Lower lobe of right lung (tissue), 2 donors: ENCODE data around the gene ABCF1. TPM values are rescaled to one million over a fixed set of nuclear protein-coding genes. Genes with fewer than 3 reads are reported as not detected.
A peak's percentile ranks its signal among the peaks of the same experiment; 100 is the strongest.

Source experiments
- ATAC-seq, 2 donors: fragments of 200-7000 bp; cut with Tn5 transposase; one replicate each; pipeline ENCODE4 v1.9.1; 2020 to 2022; ENCODE audit warnings: mild to moderate bottlenecking in 2 of 2, moderate library complexity in 2 of 2
- DNase-seq: peaks from one replicate; pipeline ENCODE4 v3.0.0-alpha.2; 2020
- H3K27ac ChIP-seq: fragments of 200-600 bp; one replicate; pipeline ENCODE4 v1.8.0; 2022
- H3K27me3 ChIP-seq: fragments of 200-600 bp; one replicate; pipeline ENCODE4 v1.8.0; 2022; ENCODE audit warnings: low read depth
- H3K36me3 ChIP-seq: fragments of 200-600 bp; one replicate; pipeline ENCODE4 v1.8.0; 2022; ENCODE audit warnings: mild to moderate bottlenecking
- H3K4me1 ChIP-seq: fragments of 200-600 bp; one replicate; pipeline ENCODE4 v1.8.0; 2022
- H3K4me3 ChIP-seq: fragments of 200-600 bp; one replicate; pipeline ENCODE4 v1.8.0; 2022; ENCODE audit warnings: mild to moderate bottlenecking
- H3K9me3 ChIP-seq: fragments of 200-600 bp; one replicate; pipeline ENCODE4 v1.8.0; 2022
- intact Hi-C: fragments of 100-400 bp; cut with DNase I; formaldehyde crosslinking; loops from one replicate; pipeline ENCODE4 v1.11.0; 2022
- total RNA-seq: library from RNA; stranded (reverse); fragmentation: NEBNext Ultra II Directional; extraction: Animal tissue kit (Norgen Biotek cat#: 25700); gene quantifications from one replicate; pipeline ENCODE4 v1.2.1, GENCODE V29; 2021
- TF ChIP-seq, protein P1 (sequence below): fragments of 200-600 bp; IDR thresholded peaks from one replicate; pipeline ENCODE4 v1.8.0; 2022; ENCODE audit warnings: antibody characterized with exemption, mild to moderate bottlenecking
- donor health status: DM: no; HTN: yes; CAD: no; lungs with severe emphysema.

ABCF1 gene
- total RNA-seq, 1 donor from 2014 or later = 40.0 TPM

DNA sequence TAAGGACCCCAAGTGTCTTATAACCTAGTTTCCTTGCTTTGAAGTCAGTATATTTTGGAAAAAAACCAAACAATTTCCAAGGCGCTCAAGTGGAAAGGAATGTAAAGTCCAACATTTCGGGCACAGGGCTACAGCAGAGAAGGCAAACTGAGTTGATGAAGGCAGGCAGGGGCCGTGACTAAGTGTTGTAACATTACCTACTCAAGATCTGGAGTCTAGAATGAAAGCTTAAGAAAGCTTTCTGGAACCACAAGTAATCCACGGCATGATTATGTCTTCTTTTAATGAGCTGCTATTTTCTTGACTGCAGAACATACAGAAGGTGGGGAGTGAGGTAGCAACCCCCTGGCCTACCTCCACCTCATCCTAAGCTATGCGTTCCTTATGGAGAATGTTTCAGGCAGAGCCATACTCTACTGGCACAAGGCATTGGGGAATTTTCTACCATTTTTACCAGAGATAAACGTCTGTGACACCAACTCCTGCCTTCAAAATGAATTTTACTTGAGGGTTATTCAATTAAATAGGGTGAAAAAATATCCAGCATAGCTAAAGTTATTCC is 41.5 kb downstream of the ABCF1 start:
- Histone ChIP-seq H3K27me3 (no peaks in the 10 kb centered on the region), H3K9me3 (no peaks in the 10 kb centered on the region), H3K36me3 (peaks cover 30% of the 10 kb centered on the region), H3K4me3 (no peak overlapping the region), H3K4me1 (peaks cover 58% of the 10 kb centered on the region), H3K27ac (peak overlapping the region; percentile 94)
- no peak for DNase-seq
- ATAC-seq = no peak
- TF ChIP-seq, protein P1, sequence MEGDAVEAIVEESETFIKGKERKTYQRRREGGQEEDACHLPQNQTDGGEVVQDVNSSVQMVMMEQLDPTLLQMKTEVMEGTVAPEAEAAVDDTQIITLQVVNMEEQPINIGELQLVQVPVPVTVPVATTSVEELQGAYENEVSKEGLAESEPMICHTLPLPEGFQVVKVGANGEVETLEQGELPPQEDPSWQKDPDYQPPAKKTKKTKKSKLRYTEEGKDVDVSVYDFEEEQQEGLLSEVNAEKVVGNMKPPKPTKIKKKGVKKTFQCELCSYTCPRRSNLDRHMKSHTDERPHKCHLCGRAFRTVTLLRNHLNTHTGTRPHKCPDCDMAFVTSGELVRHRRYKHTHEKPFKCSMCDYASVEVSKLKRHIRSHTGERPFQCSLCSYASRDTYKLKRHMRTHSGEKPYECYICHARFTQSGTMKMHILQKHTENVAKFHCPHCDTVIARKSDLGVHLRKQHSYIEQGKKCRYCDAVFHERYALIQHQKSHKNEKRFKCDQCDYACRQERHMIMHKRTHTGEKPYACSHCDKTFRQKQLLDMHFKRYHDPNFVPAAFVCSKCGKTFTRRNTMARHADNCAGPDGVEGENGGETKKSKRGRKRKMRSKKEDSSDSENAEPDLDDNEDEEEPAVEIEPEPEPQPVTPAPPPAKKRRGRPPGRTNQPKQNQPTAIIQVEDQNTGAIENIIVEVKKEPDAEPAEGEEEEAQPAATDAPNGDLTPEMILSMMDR = no peak
- intact Hi-C loops = no loop called here

DNA sequence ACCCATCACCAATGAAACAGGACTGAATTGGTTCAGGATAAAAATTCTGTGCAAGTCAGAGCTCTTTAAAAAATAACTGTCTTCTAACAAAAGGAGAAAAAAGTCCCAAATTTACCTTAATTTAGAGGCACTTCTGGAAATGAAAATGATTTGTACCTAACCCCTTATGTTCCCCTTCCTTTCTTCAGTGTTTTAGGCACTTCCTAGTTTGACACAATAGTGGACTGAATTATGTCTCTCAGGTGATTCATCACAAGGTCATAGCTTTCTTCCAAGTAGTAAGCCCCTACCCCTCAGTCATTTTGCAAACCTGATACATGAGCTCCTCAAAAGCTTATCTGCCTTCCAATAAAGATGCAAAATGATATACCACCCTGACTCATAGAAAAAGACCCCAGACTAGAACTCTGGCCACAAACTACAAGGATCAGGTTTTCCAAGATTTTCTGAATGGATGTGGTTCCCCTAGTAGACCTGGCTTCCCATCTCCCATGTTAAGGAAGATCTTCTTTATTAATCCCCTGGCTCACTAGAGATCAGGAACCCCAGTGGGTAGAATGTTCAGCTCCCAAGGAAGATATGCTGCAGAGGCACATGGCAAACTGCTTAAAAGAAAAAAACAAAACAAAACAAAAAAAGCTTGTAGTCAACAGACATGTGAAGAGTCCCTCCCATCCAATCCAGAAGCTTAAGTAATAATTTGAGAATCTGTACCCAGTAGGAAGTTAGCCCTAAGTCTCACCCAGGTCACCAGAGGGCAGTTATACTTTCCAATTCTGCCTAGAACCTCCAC is 42.2 kb downstream of the ABCF1 start:
- intact Hi-C loops = no loop called here
- TF ChIP-seq, protein P1 = no peak
- Histone ChIP-seq H3K4me3 (no peak overlapping the region), H3K4me1 (peaks cover 62% of the 10 kb centered on the region), H3K9me3 (no peaks in the 10 kb centered on the region), H3K27ac (peak overlapping the region; percentile 94), H3K36me3 (peaks cover 23% of the 10 kb centered on the region), H3K27me3 (no peaks in the 10 kb centered on the region)
- DNase-seq (no peak), ATAC-seq (no peak)

DNA sequence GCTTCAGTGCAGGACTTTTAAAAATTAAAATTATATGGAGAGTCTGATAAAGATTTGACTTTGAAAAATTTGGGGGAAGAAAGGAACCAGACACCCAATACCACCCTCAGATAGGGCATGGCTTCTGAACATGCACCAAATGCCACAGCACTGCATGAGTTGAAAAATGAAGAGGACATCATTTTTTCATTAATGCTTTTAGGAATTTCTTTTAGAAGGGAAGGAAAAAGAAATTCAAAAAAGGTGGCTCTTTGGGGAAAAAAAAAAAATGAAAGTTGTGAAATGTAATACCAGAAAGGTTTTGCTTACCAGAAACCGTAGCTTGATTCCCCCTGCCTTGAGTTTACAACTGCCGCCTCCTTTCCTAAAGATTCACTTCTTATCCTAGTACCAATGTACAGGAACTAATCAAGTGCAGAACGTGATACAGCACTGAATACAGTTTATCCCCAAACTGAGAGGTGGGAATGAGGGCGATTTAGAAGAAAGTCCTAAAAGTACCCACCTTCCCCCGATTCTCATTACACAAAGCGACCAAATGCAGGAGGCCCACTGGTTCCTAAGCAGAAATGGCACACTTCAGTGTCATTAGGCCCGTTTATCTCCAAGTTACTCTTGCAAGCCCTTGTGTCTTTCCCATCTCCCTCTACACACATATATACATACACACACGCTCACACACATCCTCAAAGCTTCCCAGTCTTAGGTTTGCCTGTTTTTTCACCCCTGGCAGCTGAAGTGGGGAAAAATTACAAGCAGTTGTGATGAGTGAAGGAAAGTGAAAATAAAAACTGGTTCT is 43.0 kb downstream of the ABCF1 start:
- no peaks in the 10 kb centered on the region for H3K27me3 ChIP-seq
- intact Hi-C loops = no loop called here
- H3K27ac ChIP-seq = peak overlapping the region; percentile 94
- TF ChIP-seq, protein P1 = no peak
- peaks cover 65% of the 10 kb centered on the region for H3K4me1 ChIP-seq
- H3K4me3 ChIP-seq = peak overlapping the region; percentile 83
- peaks cover 19% of the 10 kb centered on the region for H3K36me3 ChIP-seq
- H3K9me3 ChIP-seq = no peaks in the 10 kb centered on the region
- DNase-seq (no peak), ATAC-seq (no peak)

DNA sequence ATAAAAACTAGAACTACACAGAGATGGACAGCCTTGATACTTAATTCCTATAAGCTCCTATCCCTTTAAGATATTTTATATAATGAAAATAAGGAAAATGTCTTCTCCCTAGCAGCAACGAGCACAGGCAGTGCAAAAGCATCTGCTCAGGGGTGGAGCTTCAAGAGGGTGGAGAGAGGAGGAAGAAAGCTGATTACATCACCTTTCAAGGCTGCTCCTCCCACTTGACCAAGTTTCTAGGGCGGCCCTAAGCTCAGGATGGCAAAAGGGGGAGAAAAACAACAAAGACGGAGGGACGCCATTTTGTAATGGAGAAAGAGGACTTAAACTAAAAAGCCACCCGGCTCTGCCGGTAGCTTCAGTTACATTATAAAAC is 43.6 kb downstream of the ABCF1 start:
- peak; percentile 77 to 80 for ATAC-seq
- TF ChIP-seq, protein P1 = no peak
- H3K27me3 ChIP-seq = no peaks in the 10 kb centered on the region
- H3K9me3 ChIP-seq = no peaks in the 10 kb centered on the region
- peak overlapping the region; percentile 83 for H3K4me3 ChIP-seq
- intact Hi-C loops = no loop called here
- peak overlapping the region; percentile 94 for H3K27ac ChIP-seq
- H3K4me1 ChIP-seq = peaks cover 59% of the 10 kb centered on the region
- peak; percentile 80 for DNase-seq
- peaks cover 19% of the 10 kb centered on the region for H3K36me3 ChIP-seq

DNA sequence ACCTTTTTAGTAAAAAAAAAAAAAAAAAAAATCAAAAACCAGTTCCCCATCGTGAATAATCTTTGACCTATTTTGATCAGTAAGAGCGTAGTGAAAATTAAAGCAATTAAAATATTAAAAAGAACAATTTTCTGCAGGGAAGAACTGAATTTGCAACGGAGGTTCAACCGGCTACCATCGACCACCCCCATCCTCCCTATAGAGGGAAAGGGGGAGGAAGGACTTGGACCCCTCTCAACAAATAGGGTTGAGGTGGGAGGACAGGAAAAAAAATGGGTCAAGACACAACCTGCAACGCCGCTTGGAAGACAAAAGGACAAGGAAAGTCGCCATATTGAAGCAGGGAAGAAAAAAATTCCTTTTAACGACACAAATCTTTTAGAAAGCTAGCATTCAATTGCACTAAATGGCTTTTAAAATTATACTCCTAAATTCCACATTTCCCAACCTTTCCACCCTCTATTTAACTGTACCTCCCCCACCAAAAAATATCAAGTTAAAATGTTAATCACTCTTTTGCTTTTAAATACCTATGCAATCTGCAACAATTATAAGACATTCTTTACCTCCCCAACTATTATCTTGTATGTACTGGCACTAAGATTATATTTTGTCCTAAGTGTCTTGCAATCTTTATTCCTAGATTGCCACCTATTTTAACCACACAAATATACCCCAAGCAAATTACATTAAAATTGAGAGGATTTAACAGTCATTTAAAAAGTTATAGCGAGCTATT is 44.1 kb downstream of the ABCF1 start:
- Histone ChIP-seq H3K9me3 (no peaks in the 10 kb centered on the region), H3K27ac (peak overlapping the region; percentile 94), H3K27me3 (no peaks in the 10 kb centered on the region), H3K4me1 (peaks cover 53% of the 10 kb centered on the region), H3K36me3 (peaks cover 24% of the 10 kb centered on the region), H3K4me3 (peak overlapping the region; percentile 83)
- TF ChIP-seq, protein P1 = no peak
- no peak for ATAC-seq
- no peak for DNase-seq
- intact Hi-C loops = no loop called here
